ENCODE data around the gene MYO5A.

Gene MYO5A

DNA sequence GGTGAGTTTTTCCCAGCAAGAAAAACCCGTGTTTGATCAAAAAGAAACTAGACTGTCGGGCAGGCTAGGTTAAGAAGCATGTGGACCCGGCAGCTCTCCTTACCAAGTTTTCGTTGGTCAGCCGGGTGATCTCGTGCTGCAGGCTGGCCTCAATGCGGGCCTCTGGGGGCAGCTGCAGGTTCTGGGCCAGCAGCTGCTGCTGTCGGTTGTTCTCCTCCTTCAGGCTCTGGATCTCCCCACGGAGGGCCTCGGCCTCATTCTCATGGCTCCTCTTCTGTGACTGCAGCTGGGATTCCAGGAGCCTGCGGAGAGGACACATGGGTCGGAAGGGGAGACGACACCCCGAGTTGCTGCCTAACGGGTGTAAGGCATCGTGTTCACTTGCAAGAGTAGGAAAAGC, 188.6 kb downstream of the MYO5A start:
- Histone ChIP-seq H3K9ac (no peak overlapping the region), H3K27me3 (ENCODE audit: insufficient read depth, low read depth) (no peaks in the 10 kb centered on the region), H3K27ac (no peak overlapping the region), H3K4me2 (no peak overlapping the region), H3K4me3 (IDR thresholded peaks at IDR 0.05; ENCODE audit: insufficient read depth, low read depth, low read length) (no peak overlapping the region), H2AFZ (ENCODE audit: low read depth) (no peak overlapping the region), H3K4me1 (ENCODE audit: low read depth, poor library complexity, severe bottlenecking) (peaks cover 33% of the 10 kb centered on the region), H3K36me3 (ENCODE audit: insufficient read depth) (no peaks in the 10 kb centered on the region), H3K79me2 (ENCODE audit: insufficient read depth, low read depth) (no peaks in the 10 kb centered on the region), H4K20me1 (ENCODE audit: insufficient read depth) (no peaks in the 10 kb centered on the region)
- TF ChIP-seq, protein P1, sequence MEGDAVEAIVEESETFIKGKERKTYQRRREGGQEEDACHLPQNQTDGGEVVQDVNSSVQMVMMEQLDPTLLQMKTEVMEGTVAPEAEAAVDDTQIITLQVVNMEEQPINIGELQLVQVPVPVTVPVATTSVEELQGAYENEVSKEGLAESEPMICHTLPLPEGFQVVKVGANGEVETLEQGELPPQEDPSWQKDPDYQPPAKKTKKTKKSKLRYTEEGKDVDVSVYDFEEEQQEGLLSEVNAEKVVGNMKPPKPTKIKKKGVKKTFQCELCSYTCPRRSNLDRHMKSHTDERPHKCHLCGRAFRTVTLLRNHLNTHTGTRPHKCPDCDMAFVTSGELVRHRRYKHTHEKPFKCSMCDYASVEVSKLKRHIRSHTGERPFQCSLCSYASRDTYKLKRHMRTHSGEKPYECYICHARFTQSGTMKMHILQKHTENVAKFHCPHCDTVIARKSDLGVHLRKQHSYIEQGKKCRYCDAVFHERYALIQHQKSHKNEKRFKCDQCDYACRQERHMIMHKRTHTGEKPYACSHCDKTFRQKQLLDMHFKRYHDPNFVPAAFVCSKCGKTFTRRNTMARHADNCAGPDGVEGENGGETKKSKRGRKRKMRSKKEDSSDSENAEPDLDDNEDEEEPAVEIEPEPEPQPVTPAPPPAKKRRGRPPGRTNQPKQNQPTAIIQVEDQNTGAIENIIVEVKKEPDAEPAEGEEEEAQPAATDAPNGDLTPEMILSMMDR (conservative IDR thresholded peaks at IDR 0.05; ENCODE audit: low read depth, low read length), result no peak

DNA sequence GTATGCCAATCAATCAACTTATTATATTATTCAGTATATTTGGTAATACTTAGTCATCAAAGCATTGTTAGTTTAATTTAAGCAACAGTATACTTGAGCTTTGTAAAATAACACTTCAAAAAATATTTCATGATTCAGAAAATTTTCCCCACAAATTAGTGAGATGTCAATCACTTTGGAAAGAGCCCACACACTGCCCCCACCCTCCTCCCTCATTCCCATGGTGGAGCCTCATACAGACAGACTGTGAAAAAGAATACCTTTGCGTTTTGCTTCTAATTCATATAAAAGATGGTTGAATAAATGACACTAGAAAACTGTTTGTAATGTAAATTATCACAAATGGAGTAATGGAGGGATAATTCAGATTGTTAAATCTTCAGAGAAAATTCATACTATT, 189.8 kb downstream of the MYO5A start:
- Histone ChIP-seq H3K4me3 (IDR thresholded peaks at IDR 0.05; ENCODE audit: insufficient read depth, low read depth, low read length) (no peak overlapping the region), H4K20me1 (ENCODE audit: insufficient read depth) (no peaks in the 10 kb centered on the region), H3K4me2 (0 out of 2 replicates have a peak overlapping the region, but pooled peaks have one; percentile 8), H3K36me3 (ENCODE audit: insufficient read depth) (no peaks in the 10 kb centered on the region), H3K79me2 (ENCODE audit: insufficient read depth, low read depth) (no peaks in the 10 kb centered on the region), H3K4me1 (ENCODE audit: low read depth, poor library complexity, severe bottlenecking) (peaks cover 37% of the 10 kb centered on the region), H3K27ac (peak overlapping the region; percentile 51; the same call in 1 of the 2 replicates), H2AFZ (ENCODE audit: low read depth) (no peak overlapping the region), H3K27me3 (ENCODE audit: insufficient read depth, low read depth) (no peaks in the 10 kb centered on the region), H3K9ac (no peak overlapping the region)
- TF ChIP-seq, protein P1 (conservative IDR thresholded peaks at IDR 0.05; ENCODE audit: low read depth, low read length), result no peak

DNA sequence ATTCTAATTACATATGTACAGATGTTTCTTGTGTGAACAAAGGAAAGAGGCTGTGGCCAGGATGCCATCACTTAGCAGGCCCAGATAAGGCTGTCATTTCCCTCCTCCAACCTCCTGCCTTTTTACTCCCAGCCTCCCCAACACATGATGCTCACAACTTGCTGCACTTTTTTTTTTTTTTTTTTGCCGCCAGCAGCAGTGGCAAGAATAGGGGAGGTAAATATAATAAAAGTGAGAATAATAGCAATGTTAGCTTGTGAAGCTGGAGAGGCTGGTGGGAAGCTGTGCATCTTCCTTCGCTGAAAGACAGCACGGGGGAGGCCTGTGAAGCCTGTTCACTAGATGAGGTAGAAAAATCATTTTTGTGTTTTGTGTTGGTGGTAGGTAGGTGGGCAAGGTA, 190.6 kb downstream of the MYO5A start:
- Histone ChIP-seq H3K27ac (peak overlapping the region; percentile 51; the same call in 1 of the 2 replicates), H3K4me2 (peak overlapping the region; percentile 8; the same call in 1 of the 2 replicates), H3K27me3 (ENCODE audit: insufficient read depth, low read depth) (no peaks in the 10 kb centered on the region), H3K4me3 (IDR thresholded peaks at IDR 0.05; ENCODE audit: insufficient read depth, low read depth, low read length) (no peak overlapping the region), H3K79me2 (ENCODE audit: insufficient read depth, low read depth) (no peaks in the 10 kb centered on the region), H3K4me1 (ENCODE audit: low read depth, poor library complexity, severe bottlenecking) (peaks cover 46% of the 10 kb centered on the region), H3K36me3 (ENCODE audit: insufficient read depth) (no peaks in the 10 kb centered on the region), H2AFZ (ENCODE audit: low read depth) (no peak overlapping the region), H3K9ac (no peak overlapping the region), H4K20me1 (ENCODE audit: insufficient read depth) (no peaks in the 10 kb centered on the region)
- TF ChIP-seq, protein P1 (conservative IDR thresholded peaks at IDR 0.05; ENCODE audit: low read depth, low read length), result no peak

DNA sequence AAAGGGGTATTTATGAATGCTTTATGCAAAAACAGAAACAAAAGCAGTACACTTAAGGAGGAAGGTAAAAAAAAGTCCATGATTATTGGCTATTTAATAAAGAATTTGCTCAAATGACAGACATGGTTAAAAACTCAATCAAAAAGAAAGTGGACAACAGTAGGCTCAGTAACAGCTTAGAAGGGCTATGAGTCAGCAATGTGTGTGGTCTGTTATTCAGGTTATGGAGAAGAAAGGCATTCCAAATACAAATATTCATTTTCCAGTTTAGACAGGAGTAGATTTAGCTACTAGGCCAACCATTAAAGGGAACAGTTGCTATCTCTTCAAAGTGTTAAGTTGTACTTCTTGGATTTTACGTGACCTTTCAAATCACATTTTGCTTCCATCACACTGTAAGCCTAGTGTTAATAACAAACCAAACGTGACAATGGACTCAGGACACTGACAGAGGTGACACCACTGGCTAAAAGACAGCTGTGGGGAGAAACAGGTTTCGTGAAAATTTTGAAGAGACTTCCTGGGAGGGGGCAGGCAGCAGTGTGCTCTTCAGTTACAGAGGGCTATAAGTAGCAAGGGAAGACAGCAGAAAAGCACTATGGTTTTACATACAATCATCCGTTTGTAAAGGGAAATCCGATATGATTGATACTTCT, 191.4 kb downstream of the MYO5A start:
- H3K27ac ChIP-seq, result peak overlapping the region; percentile 51
- H2AFZ ChIP-seq (ENCODE audit: low read depth), result no peak overlapping the region
- peaks cover 53% of the 10 kb centered on the region for H3K4me1 ChIP-seq (ENCODE audit: low read depth, poor library complexity, severe bottlenecking)
- no peaks in the 10 kb centered on the region for H3K79me2 ChIP-seq (ENCODE audit: insufficient read depth, low read depth)
- TF ChIP-seq, protein P1 (conservative IDR thresholded peaks at IDR 0.05; ENCODE audit: low read depth, low read length), result no peak
- H3K27me3 ChIP-seq (ENCODE audit: insufficient read depth, low read depth), result no peaks in the 10 kb centered on the region
- H4K20me1 ChIP-seq (ENCODE audit: insufficient read depth), result no peaks in the 10 kb centered on the region
- peak overlapping the region; percentile 39; the same call in 1 of the 2 replicates for H3K4me2 ChIP-seq
- H3K36me3 ChIP-seq (ENCODE audit: insufficient read depth), result no peaks in the 10 kb centered on the region
- H3K9ac ChIP-seq, result no peak overlapping the region
- no peak overlapping the region for H3K4me3 ChIP-seq (IDR thresholded peaks at IDR 0.05; ENCODE audit: insufficient read depth, low read depth, low read length)

All from KMS-11 (cell line).